Kidney (tissue), 14 donors: ENCODE measurements around the gene RNF149. TPM values are rescaled to one million over a fixed set of nuclear protein-coding genes. Genes with fewer than 3 reads are reported as not detected.
A peak's percentile ranks its signal among the peaks of the same experiment; 100 is the strongest.

Experiments
- DNase-seq, 5 donors: peaks; one replicate each; pipeline ENCODE4 v3.0.0-alpha.2; 2013 to 2020
- FAIRE-seq: peaks from 2 replicates; lab custom pipeline; 2012; peaks lifted over from hg19 to GRCh38; lab: Jason Lieb, UNC
- H3K27ac ChIP-seq, 2 donors: one replicate each; pipeline ENCODE4 v1.7.0; 2013; ENCODE audit warnings: low read depth in 2 of 2, low read length in 2 of 2, inconsistent platforms in 1 of 2
- H3K27me3 ChIP-seq: one replicate; pipeline ENCODE4 v1.7.1; 2013; ENCODE audit warnings: low read length, inconsistent platforms; ENCODE audit not compliant: control insufficient read depth, insufficient read depth
- H3K36me3 ChIP-seq, 3 donors: one replicate each; pipeline versions ENCODE4 v1.7.0 to v1.7.1; 2013; ENCODE audit warnings: low read length in 3 of 3, control low read depth in 1 of 3, inconsistent platforms in 1 of 3; ENCODE audit not compliant: insufficient read depth in 3 of 3, control insufficient read depth in 2 of 3
- H3K4me1 ChIP-seq, 3 donors: one replicate each; pipeline versions ENCODE4 v1.7.0 to v1.7.1; 2013; ENCODE audit warnings: low read length in 3 of 3, inconsistent platforms in 1 of 3, low read depth in 1 of 3; ENCODE audit not compliant: control insufficient read depth in 2 of 3, insufficient read depth in 2 of 3
- H3K4me3 ChIP-seq, 3 donors: one replicate each; pipeline versions ENCODE4 v1.7.0 to v1.8.1; 2013; ENCODE audit warnings: low read length in 3 of 3, control low read depth in 1 of 3, inconsistent platforms in 1 of 3
- H3K9ac ChIP-seq, 3 donors: one replicate each; pipeline versions ENCODE4 v1.7.0 to v1.7.1; 2013; ENCODE audit warnings: low read length in 3 of 3, control low read depth in 1 of 3, inconsistent platforms in 1 of 3
- H3K9me3 ChIP-seq, 3 donors: one replicate each; pipeline versions ENCODE4 v1.7.0 to v1.7.1; 2013; ENCODE audit warnings: low read length in 3 of 3, control low read depth in 1 of 3, inconsistent platforms in 1 of 3; ENCODE audit not compliant: control insufficient read depth in 2 of 3, insufficient read depth in 1 of 3
- CTCF ChIP-seq: IDR thresholded peaks from 3 replicates; pipeline ENCODE4 v1.5.1; 2012; ENCODE audit warnings: mild to moderate bottlenecking, moderate library complexity, borderline replicate concordance; ENCODE audit not compliant: insufficient read depth; ENCODE audit errors: extremely low read depth
- intact Hi-C: fragments of 100-400 bp; cut with DNase I; formaldehyde crosslinking; loops from one replicate; pipeline ENCODE4 v1.11.1; 2022
- polyA plus RNA-seq: library from polyadenylated mRNA; stranded (reverse); fragments of 350-450 nt; fragmentation: Illumina TruSeq; extraction: RNeasy Lipid Tissue Mini Kit (QIAGEN cat#74804); gene quantifications from one replicate; pipeline ENCODE4 v1.2.3, GENCODE V29; 2014; ENCODE audit warnings: low read depth, low replicate concordance; ENCODE audit not compliant: insufficient read depth
- total RNA-seq: library from RNA; stranded (reverse); fragmentation: NEBNext Ultra II Directional; extraction: Animal tissue kit (Norgen Biotek cat#: 25700); gene quantifications from one replicate; pipeline ENCODE4 v1.2.1, GENCODE V29; 2021
- donor health status: control.
- donor health status: control.
- donor health status: control.
- donor health status: control.
- donor health status: control.
- donor health status: DM: yes; HTN: yes; CAD: no.
- donor health status: Normal renal cell carcinoma (clear cell type).

Gene RNF149
- total and polyA plus RNA-seq, 2 donors from 2014 or later: 30.1 to 75.8 TPM

DNA sequence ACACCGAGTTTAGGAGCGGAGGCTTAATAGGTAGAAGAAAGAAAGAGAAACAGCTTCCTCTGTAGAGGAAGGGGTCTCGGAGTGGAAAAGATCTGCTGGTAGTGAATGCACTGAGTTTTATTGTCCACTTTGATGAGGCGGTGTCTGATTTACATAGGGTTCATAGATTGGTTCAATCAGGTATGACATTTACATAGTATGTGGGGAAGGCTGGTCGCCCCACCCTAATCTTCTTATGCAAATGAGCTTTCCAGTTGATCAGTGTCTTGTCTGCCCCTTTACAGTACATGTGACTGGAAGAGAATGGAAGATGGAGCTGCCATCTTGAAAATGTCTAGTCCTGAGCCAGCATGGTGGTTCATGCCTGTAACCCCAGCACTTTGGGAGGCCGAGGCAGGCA is 75.7 kb downstream of the RNF149 start:
- Histone ChIP-seq H3K27ac (no peak overlapping the region), H3K9me3 (no peaks in the 10 kb centered on the region), H3K4me3 (peak overlapping the region in 1 of 3 donors; percentile 19), H3K9ac (no peak overlapping the region), H3K27me3 (no peaks in the 10 kb centered on the region), H3K36me3 (no peaks in the 10 kb centered on the region), H3K4me1 (peaks cover 0 to 32% (median 11%) of the 10 kb centered on the region in 3 donors)
- DNase-seq (no peak), FAIRE-seq (no peak)
- TF ChIP-seq CTCF: no peak
- intact Hi-C loops: no loop called here

DNA sequence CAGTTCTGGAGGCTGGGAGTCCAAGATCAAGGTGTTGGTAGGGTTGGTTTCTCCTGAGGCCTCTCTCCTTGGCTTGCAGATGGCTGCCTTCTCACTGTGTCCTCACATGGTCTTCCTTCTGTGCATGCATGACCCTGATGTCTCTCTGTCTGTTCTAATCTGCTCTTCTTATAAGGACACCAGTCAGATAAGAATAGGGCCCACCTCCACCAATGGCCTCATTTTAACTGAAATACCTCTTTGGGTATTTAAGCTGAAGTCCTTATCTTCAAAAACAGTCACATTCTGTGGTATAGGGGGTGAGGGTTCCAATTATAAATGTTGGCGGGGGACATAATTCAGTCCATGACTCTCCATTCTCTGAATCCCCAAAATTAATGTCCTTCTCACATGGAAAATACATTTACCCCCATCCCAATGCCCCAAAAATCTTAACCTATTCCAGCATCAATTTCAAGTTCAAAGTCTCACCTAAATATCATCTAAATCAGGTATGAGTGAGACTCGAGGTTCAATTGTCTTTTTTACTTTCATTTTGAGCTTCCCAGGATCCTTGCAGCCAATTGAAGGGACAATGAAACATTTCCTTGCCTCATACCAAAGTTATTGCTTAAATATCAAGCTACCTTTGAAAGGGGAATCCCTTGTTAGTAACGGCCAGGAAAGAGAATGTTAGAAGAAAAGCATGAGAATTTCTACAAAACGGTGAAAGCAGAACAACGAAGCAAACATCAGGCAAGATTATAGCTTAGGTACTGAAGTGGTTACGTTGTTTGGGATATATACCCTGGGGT is 76.4 kb downstream of the RNF149 start:
- no peak for TF ChIP-seq CTCF

DNA sequence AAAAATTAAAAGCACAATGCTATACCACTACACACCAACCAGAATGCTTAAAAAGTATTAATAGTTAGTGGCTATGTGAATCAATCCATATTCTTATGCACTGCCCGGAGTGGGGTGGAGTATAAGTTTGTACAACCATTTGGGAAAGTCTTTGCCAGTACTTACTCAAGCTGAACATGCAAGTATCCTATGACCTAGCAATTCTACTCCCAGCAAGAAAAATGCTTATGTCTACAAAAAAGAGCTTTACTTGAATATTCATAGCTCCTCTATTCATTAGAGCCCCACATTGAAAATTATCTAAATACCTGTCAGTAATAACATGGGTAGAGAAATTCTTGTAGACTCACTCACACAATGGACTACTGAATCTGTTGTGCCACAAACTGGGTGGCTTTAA is 77.3 kb downstream of the RNF149 start:
- no peak for TF ChIP-seq CTCF
- DNase-seq (peak in 2 of 5 donors; percentile 29 to 35), FAIRE-seq (no peak)
- H3K4me3 ChIP-seq: peak overlapping the region in 1 of 3 donors; percentile 5
- no peak overlapping the region for H3K9ac ChIP-seq
- no peaks in the 10 kb centered on the region for H3K36me3 ChIP-seq
- H3K27ac ChIP-seq: peak overlapping the region; percentile 51 to 71
- intact Hi-C loops: no loop called here
- peaks cover 0 to 32% (median 11%) of the 10 kb centered on the region in 3 donors for H3K4me1 ChIP-seq
- no peaks in the 10 kb centered on the region for H3K27me3 ChIP-seq
- no peaks in the 10 kb centered on the region for H3K9me3 ChIP-seq

More for the DNA sequence above, 76.4 kb downstream of the RNF149 start:
- peaks cover 0 to 32% (median 11%) of the 10 kb centered on the region in 3 donors for H3K4me1 ChIP-seq
- no peaks in the 10 kb centered on the region for H3K9me3 ChIP-seq
- H3K4me3 ChIP-seq: peak overlapping the region in 1 of 3 donors; percentile 19
- peak overlapping the region; percentile 0 to 51 for H3K27ac ChIP-seq
- no peaks in the 10 kb centered on the region for H3K27me3 ChIP-seq
- no peaks in the 10 kb centered on the region for H3K36me3 ChIP-seq
- FAIRE-seq (no peak), DNase-seq (no peak)
- H3K9ac ChIP-seq: no peak overlapping the region
- intact Hi-C loops: no loop called here
